RCC 7860 (cell line): ENCODE data around the gene ARHGEF2.

Source experiments
- DNase-seq: peaks from one replicate; pipeline ENCODE4 v3.0.0-alpha.2; 2015; ENCODE audit warnings: low spot score
- FAIRE-seq: peaks from 2 replicates; lab custom pipeline; 2012; peaks lifted over from hg19 to GRCh38; lab: Jason Lieb, UNC

Gene ARHGEF2

GRCh38 chr1:155913969-155914757 is 64.2 kb downstream of the ARHGEF2 start:
- no peak for DNase-seq
- FAIRE-seq: no peak

GRCh38 chr1:155912056-155912536 is 66.3 kb downstream of the ARHGEF2 start:
- no peak for DNase-seq
- FAIRE-seq: no peak

GRCh38 chr1:155911156-155912055 is 66.9 kb downstream of the ARHGEF2 start, which contains the start of gene RIT1:
Gene RIT1, minus strand, starts transcription at chr1:155911349. Its CDS starts 588 bp downstream, at chr1:155910761.
- peak; percentile 76 for FAIRE-seq

GRCh38 chr1:155910621-155911121 is 67.7 kb downstream of the ARHGEF2 start:
- FAIRE-seq: no peak
- DNase-seq: peak; percentile 20

More at GRCh38 chr1:155911156-155912055, 66.9 kb downstream of the ARHGEF2 start, which contains the start of gene RIT1:
- DNase-seq: peak; percentile 75

- peak; percentile 36 for FAIRE-seq
- peak; percentile 40 for DNase-seq
Measured at GRCh38 chr1:155909894-155910293, 68.5 kb downstream of the ARHGEF2 start.

GRCh38 chr1:155904261-155904660 is 74.1 kb downstream of the ARHGEF2 start:
- DNase-seq (no peak), FAIRE-seq (no peak)

GRCh38 chr1:155900161-155900560 is 78.2 kb downstream of the ARHGEF2 start:
- FAIRE-seq: no peak
- no peak for DNase-seq

- FAIRE-seq (no peak), DNase-seq (no peak)
Measured at GRCh38 chr1:155899683-155900082, 78.7 kb downstream of the ARHGEF2 start.

GRCh38 chr1:155898888-155899287 is 79.5 kb downstream of the ARHGEF2 start:
- FAIRE-seq: no peak
- no peak for DNase-seq

- no peak for DNase-seq
- no peak for FAIRE-seq
Measured at GRCh38 chr1:155897746-155898145, 80.6 kb downstream of the ARHGEF2 start.
